ENCODE results near the gene SARDH.

Gene SARDH

GRCh38 chr9:133713150-133713959, 24.8 kb downstream of the SARDH start:
- no peaks in the 10 kb centered on the region for H3K4me1 ChIP-seq (ENCODE audit: control insufficient read depth, insufficient read depth, low read length)
- H3K36me3 ChIP-seq (ENCODE audit: control insufficient read depth, insufficient read depth, low read length): no peaks in the 10 kb centered on the region
- H3K9me3 ChIP-seq (ENCODE audit: control insufficient read depth, low read length): no peaks in the 10 kb centered on the region
- H3K4me3 ChIP-seq (ENCODE audit: low read length): no peak overlapping the region
- H3K9ac ChIP-seq (ENCODE audit: low read length): no peak overlapping the region
- no peaks in the 10 kb centered on the region for H3K27me3 ChIP-seq (ENCODE audit: control insufficient read depth, insufficient read depth, low read length)

- H3K36me3 ChIP-seq (ENCODE audit: control insufficient read depth, insufficient read depth, low read length): no peaks in the 10 kb centered on the region
- H3K9ac ChIP-seq (ENCODE audit: low read length): no peak overlapping the region
- no peaks in the 10 kb centered on the region for H3K4me1 ChIP-seq (ENCODE audit: control insufficient read depth, insufficient read depth, low read length)
- H3K27me3 ChIP-seq (ENCODE audit: control insufficient read depth, insufficient read depth, low read length): no peaks in the 10 kb centered on the region
- H3K4me3 ChIP-seq (ENCODE audit: low read length): no peak overlapping the region
- H3K9me3 ChIP-seq (ENCODE audit: control insufficient read depth, low read length): no peaks in the 10 kb centered on the region
Observed at GRCh38 chr9:133712221-133713100, 25.7 kb downstream of the SARDH start.

GRCh38 chr9:133711428-133712220, 26.5 kb downstream of the SARDH start:
- Histone ChIP-seq H3K27me3 (ENCODE audit: control insufficient read depth, insufficient read depth, low read length) (no peaks in the 10 kb centered on the region), H3K36me3 (ENCODE audit: control insufficient read depth, insufficient read depth, low read length) (no peaks in the 10 kb centered on the region), H3K9me3 (ENCODE audit: control insufficient read depth, low read length) (no peaks in the 10 kb centered on the region), H3K4me3 (ENCODE audit: low read length) (no peak overlapping the region), H3K4me1 (ENCODE audit: control insufficient read depth, insufficient read depth, low read length) (no peaks in the 10 kb centered on the region), H3K9ac (ENCODE audit: low read length) (no peak overlapping the region)

DNA sequence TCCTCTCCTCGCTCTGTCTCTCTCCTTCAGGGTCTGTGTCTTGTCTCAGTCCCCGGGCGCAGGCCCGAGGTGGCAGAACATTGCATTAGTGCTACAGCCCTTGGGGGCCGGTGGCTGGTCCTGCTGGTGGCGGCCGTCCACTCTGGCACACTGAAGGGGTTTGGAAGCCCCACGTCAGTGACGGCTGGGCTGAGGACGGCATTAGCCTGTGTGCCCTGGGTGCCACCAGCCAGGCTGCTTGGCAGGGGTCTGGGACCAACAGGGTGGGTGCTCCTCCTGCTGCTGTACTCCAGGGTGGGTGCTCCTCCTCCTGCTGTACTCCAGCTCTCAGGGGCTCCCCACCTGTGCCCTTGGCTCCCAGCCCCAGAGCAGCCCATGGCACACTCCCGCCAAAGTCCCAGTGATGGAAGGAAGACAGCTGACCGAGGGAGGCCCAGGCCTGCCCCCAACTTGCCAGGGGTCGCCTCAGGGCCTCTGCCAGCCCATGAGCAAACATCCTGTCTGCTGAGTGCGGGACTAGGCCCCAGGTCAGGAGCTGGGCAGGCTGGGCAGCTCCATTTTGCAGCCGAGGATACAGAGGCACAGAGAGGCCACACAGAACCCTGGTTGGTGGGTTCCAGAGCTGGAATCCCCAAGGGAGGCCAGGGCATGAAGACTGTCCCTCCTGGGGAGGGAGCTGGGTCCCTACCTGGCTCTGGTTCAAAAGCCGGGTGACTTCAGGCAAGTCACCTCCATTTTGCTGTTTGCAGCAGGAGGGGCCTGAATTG, 27.3 kb downstream of the SARDH start:
- H3K36me3 ChIP-seq (ENCODE audit: control insufficient read depth, insufficient read depth, low read length): no peaks in the 10 kb centered on the region
- H3K4me3 ChIP-seq (ENCODE audit: low read length): no peak overlapping the region
- H3K9ac ChIP-seq (ENCODE audit: low read length): no peak overlapping the region
- no peaks in the 10 kb centered on the region for H3K9me3 ChIP-seq (ENCODE audit: control insufficient read depth, low read length)
- H3K27me3 ChIP-seq (ENCODE audit: control insufficient read depth, insufficient read depth, low read length): no peaks in the 10 kb centered on the region
- no peaks in the 10 kb centered on the region for H3K4me1 ChIP-seq (ENCODE audit: control insufficient read depth, insufficient read depth, low read length)

- Histone ChIP-seq H3K27me3 (ENCODE audit: control insufficient read depth, insufficient read depth, low read length) (no peaks in the 10 kb centered on the region), H3K9me3 (ENCODE audit: control insufficient read depth, low read length) (no peaks in the 10 kb centered on the region), H3K9ac (ENCODE audit: low read length) (no peak overlapping the region), H3K36me3 (ENCODE audit: control insufficient read depth, insufficient read depth, low read length) (no peaks in the 10 kb centered on the region), H3K4me1 (ENCODE audit: control insufficient read depth, insufficient read depth, low read length) (no peaks in the 10 kb centered on the region), H3K4me3 (ENCODE audit: low read length) (no peak overlapping the region)
Observed at GRCh38 chr9:133709691-133710571, 28.2 kb downstream of the SARDH start.

DNA sequence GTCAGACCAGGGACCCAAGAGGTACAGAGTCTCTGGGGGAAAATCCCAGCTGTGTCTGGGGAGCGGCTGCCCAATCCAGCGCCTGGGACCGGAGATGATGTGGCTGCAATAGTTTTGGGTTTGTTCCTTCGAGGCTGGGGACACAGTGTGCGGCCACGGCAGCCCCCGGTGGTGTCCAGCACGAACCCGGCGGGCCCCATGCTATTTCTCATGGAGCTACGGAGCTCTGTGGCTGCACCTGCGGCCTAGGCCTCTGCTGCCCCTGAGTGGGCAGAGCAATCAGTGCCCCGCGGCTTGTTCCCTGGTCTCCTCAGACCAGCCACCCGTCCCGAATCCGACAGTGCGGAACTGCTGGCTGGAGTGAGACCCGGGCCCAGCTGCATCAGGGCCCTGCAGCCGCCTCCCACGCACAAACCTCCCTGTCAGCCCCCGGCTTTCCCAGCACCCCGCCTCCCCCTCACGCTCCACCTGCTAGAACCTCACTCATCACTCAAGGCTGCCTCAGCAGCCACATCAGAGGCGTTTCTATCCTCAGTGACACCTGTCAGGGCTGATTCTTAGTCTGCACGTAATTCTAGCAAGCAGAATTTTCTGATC, 29.0 kb downstream of the SARDH start:
- Histone ChIP-seq H3K4me3 (ENCODE audit: low read length) (no peak overlapping the region), H3K9ac (ENCODE audit: low read length) (no peak overlapping the region), H3K4me1 (ENCODE audit: control insufficient read depth, insufficient read depth, low read length) (no peaks in the 10 kb centered on the region), H3K9me3 (ENCODE audit: control insufficient read depth, low read length) (no peaks in the 10 kb centered on the region), H3K27me3 (ENCODE audit: control insufficient read depth, insufficient read depth, low read length) (no peaks in the 10 kb centered on the region), H3K36me3 (ENCODE audit: control insufficient read depth, insufficient read depth, low read length) (no peaks in the 10 kb centered on the region)

GRCh38 chr9:133708246-133709014, 29.7 kb downstream of the SARDH start:
- Histone ChIP-seq H3K4me3 (ENCODE audit: low read length) (no peak overlapping the region), H3K27me3 (ENCODE audit: control insufficient read depth, insufficient read depth, low read length) (no peaks in the 10 kb centered on the region), H3K9ac (ENCODE audit: low read length) (no peak overlapping the region), H3K4me1 (ENCODE audit: control insufficient read depth, insufficient read depth, low read length) (no peaks in the 10 kb centered on the region), H3K36me3 (ENCODE audit: control insufficient read depth, insufficient read depth, low read length) (no peaks in the 10 kb centered on the region), H3K9me3 (ENCODE audit: control insufficient read depth, low read length) (no peaks in the 10 kb centered on the region)

GRCh38 chr9:133707763-133708245, 30.3 kb downstream of the SARDH start:
- H3K4me1 ChIP-seq (ENCODE audit: control insufficient read depth, insufficient read depth, low read length): no peaks in the 10 kb centered on the region
- H3K36me3 ChIP-seq (ENCODE audit: control insufficient read depth, insufficient read depth, low read length): no peaks in the 10 kb centered on the region
- H3K27me3 ChIP-seq (ENCODE audit: control insufficient read depth, insufficient read depth, low read length): no peaks in the 10 kb centered on the region
- H3K9me3 ChIP-seq (ENCODE audit: control insufficient read depth, low read length): no peaks in the 10 kb centered on the region
- no peak overlapping the region for H3K4me3 ChIP-seq (ENCODE audit: low read length)
- no peak overlapping the region for H3K9ac ChIP-seq (ENCODE audit: low read length)

DNA sequence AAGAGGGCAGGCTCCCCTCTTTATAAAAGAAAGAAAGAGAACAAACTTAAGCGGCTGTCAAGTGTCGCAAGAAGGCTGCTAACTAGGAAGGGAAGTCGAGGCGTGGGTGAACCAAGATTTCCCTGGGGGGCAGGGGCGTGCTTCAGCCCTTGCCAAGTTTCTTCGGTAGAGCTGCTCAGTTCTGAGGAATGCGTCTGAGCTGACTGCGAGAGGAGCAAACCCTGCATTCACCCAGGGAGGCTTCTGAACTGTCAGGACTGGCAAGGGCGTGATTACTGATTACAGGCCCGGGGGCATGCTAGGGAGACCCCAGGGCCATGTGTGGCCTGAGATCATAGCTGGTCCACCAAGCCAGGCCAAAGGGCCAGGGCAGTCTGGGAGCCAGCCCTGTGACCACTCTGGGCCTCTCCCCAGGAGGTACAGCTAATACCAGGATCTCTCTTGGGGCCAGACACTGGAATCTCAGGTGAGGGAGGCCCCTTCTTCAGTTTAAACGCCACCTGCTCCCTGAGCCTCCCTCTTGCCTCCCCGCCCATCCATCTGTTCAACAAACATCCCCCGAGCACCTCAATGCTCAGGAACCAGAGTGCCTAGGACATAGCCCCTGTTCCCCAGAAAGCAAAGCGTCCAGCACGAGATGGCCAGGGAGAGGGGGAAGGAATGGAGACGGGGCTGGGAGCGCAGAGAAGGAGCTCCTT, 30.9 kb downstream of the SARDH start:
- Histone ChIP-seq H3K9ac (ENCODE audit: low read length) (no peak overlapping the region), H3K4me1 (ENCODE audit: control insufficient read depth, insufficient read depth, low read length) (no peaks in the 10 kb centered on the region), H3K9me3 (ENCODE audit: control insufficient read depth, low read length) (no peaks in the 10 kb centered on the region)

More for the DNA sequence above, 30.9 kb downstream of the SARDH start:
- Histone ChIP-seq H3K27me3 (ENCODE audit: control insufficient read depth, insufficient read depth, low read length) (no peaks in the 10 kb centered on the region), H3K4me3 (ENCODE audit: low read length) (no peak overlapping the region), H3K36me3 (ENCODE audit: control insufficient read depth, insufficient read depth, low read length) (no peaks in the 10 kb centered on the region)

Data from mucosa of stomach (tissue), 1 donor.